Rectal smooth muscle tissue (tissue), 1 donor: ENCODE results near the gene KIAA0408.

ENCODE experiments used
- H3K27ac ChIP-seq: one replicate; pipeline ENCODE4 v1.7.0; 2013; ENCODE audit warnings: low read depth, low read length, inconsistent platforms
- H3K27me3 ChIP-seq: one replicate; pipeline ENCODE4 v1.7.0; 2013; ENCODE audit warnings: low read length; ENCODE audit not compliant: control insufficient read depth, insufficient read depth
- H3K36me3 ChIP-seq: one replicate; pipeline ENCODE4 v1.7.0; 2013; ENCODE audit warnings: low read length; ENCODE audit not compliant: control insufficient read depth, insufficient read depth
- H3K4me1 ChIP-seq: one replicate; pipeline ENCODE4 v1.7.0; 2013; ENCODE audit warnings: low read length; ENCODE audit not compliant: control insufficient read depth, insufficient read depth
- H3K4me3 ChIP-seq: one replicate; pipeline ENCODE4 v1.7.0; 2013; ENCODE audit warnings: low read length
- H3K9ac ChIP-seq: one replicate; pipeline ENCODE4 v1.7.0; 2013; ENCODE audit warnings: low read length

Gene KIAA0408

GRCh38 chr6:127458222-127458621 is 967 bp downstream of the KIAA0408 start:
- Histone ChIP-seq H3K27me3 (no peaks in the 10 kb centered on the region), H3K27ac (peak overlapping the region; percentile 79), H3K4me3 (peak overlapping the region; percentile 64), H3K36me3 (no peaks in the 10 kb centered on the region), H3K4me1 (peaks cover 20% of the 10 kb centered on the region), H3K9ac (no peak overlapping the region)

- Histone ChIP-seq H3K4me3 (peak overlapping the region; percentile 64), H3K4me1 (peaks cover 25% of the 10 kb centered on the region), H3K9ac (no peak overlapping the region), H3K27ac (peak overlapping the region; percentile 79), H3K27me3 (no peaks in the 10 kb centered on the region), H3K36me3 (no peaks in the 10 kb centered on the region)
Measured at GRCh38 chr6:127457456-127458064, 1.6 kb downstream of the KIAA0408 start.

GRCh38 chr6:127456465-127456864 is 2.7 kb downstream of the KIAA0408 start:
- Histone ChIP-seq H3K27ac (peak overlapping the region; percentile 34), H3K4me1 (peaks cover 25% of the 10 kb centered on the region), H3K27me3 (no peaks in the 10 kb centered on the region), H3K4me3 (peak overlapping the region; percentile 64), H3K9ac (no peak overlapping the region), H3K36me3 (no peaks in the 10 kb centered on the region)

GRCh38 chr6:127453845-127454619 is 5.2 kb downstream of the KIAA0408 start:
- Histone ChIP-seq H3K4me3 (no peak overlapping the region), H3K36me3 (no peaks in the 10 kb centered on the region), H3K27ac (no peak overlapping the region), H3K9ac (no peak overlapping the region), H3K4me1 (peaks cover 17% of the 10 kb centered on the region), H3K27me3 (no peaks in the 10 kb centered on the region)

- Histone ChIP-seq H3K36me3 (no peaks in the 10 kb centered on the region), H3K4me3 (no peak overlapping the region), H3K27me3 (no peaks in the 10 kb centered on the region), H3K9ac (no peak overlapping the region), H3K4me1 (peaks cover 14% of the 10 kb centered on the region), H3K27ac (no peak overlapping the region)
Measured at GRCh38 chr6:127452803-127453202, 6.4 kb downstream of the KIAA0408 start.

- peaks cover 9% of the 10 kb centered on the region for H3K4me1 ChIP-seq
- H3K36me3 ChIP-seq: peaks cover 3% of the 10 kb centered on the region
- no peak overlapping the region for H3K9ac ChIP-seq
- no peak overlapping the region for H3K27ac ChIP-seq
- H3K27me3 ChIP-seq: no peaks in the 10 kb centered on the region
- no peak overlapping the region for H3K4me3 ChIP-seq
Measured at GRCh38 chr6:127451388-127451787, 7.8 kb downstream of the KIAA0408 start.

- Histone ChIP-seq H3K4me3 (no peak overlapping the region), H3K27ac (no peak overlapping the region), H3K36me3 (peaks cover 3% of the 10 kb centered on the region), H3K4me1 (no peaks in the 10 kb centered on the region), H3K27me3 (no peaks in the 10 kb centered on the region), H3K9ac (no peak overlapping the region)
Measured at GRCh38 chr6:127447780-127448179, 11.4 kb downstream of the KIAA0408 start.

- H3K4me3 ChIP-seq: no peak overlapping the region
- H3K4me1 ChIP-seq: no peaks in the 10 kb centered on the region
- H3K36me3 ChIP-seq: peaks cover 3% of the 10 kb centered on the region
- no peaks in the 10 kb centered on the region for H3K27me3 ChIP-seq
- no peak overlapping the region for H3K27ac ChIP-seq
- H3K9ac ChIP-seq: no peak overlapping the region
Measured at GRCh38 chr6:127446356-127446755, 12.8 kb downstream of the KIAA0408 start.

GRCh38 chr6:127441881-127442280 is 17.3 kb downstream of the KIAA0408 start:
- Histone ChIP-seq H3K9ac (no peak overlapping the region), H3K27ac (no peak overlapping the region), H3K4me1 (no peaks in the 10 kb centered on the region), H3K36me3 (peaks cover 3% of the 10 kb centered on the region), H3K27me3 (no peaks in the 10 kb centered on the region), H3K4me3 (no peak overlapping the region)

GRCh38 chr6:127439718-127440117 is 19.5 kb downstream of the KIAA0408 start:
- H3K36me3 ChIP-seq: no peaks in the 10 kb centered on the region
- no peaks in the 10 kb centered on the region for H3K27me3 ChIP-seq
- H3K4me3 ChIP-seq: no peak overlapping the region
- no peaks in the 10 kb centered on the region for H3K4me1 ChIP-seq
- no peak overlapping the region for H3K27ac ChIP-seq
- H3K9ac ChIP-seq: no peak overlapping the region

GRCh38 chr6:127436578-127437110 is 22.5 kb downstream of the KIAA0408 start:
- H3K27me3 ChIP-seq: no peaks in the 10 kb centered on the region

GRCh38 chr6:127435626-127436220 is 23.5 kb downstream of the KIAA0408 start:
- H3K4me3 ChIP-seq: no peak overlapping the region
- no peak overlapping the region for H3K27ac ChIP-seq
- no peaks in the 10 kb centered on the region for H3K27me3 ChIP-seq
- H3K9ac ChIP-seq: no peak overlapping the region
- no peaks in the 10 kb centered on the region for H3K4me1 ChIP-seq
- no peaks in the 10 kb centered on the region for H3K36me3 ChIP-seq

More at GRCh38 chr6:127436578-127437110, 22.5 kb downstream of the KIAA0408 start:
- no peaks in the 10 kb centered on the region for H3K4me1 ChIP-seq
- H3K36me3 ChIP-seq: no peaks in the 10 kb centered on the region
- no peak overlapping the region for H3K9ac ChIP-seq
- no peak overlapping the region for H3K4me3 ChIP-seq
- no peak overlapping the region for H3K27ac ChIP-seq
